Measurements from ENCODE around the gene BUD13.
"Not testable (repeated sequence)": the region's sequence is repeated elsewhere in the genome, so short reads cannot be mapped to it uniquely, and the experiment has no call there.

The BUD13 gene

GRCh38 chr11:116813170-116813569 is 40.4 kb upstream of the BUD13 start:
- no peak for TF ChIP-seq CTCF (IDR thresholded peaks at IDR 0.05; ENCODE audit: insufficient read depth, low read depth, low read length, missing control alignments)
- no peak for DNase-seq (ENCODE audit: low read depth)
- no peak overlapping the region for H3K4me3 ChIP-seq (ENCODE audit: low read depth, low read length)

GRCh38 chr11:116812109-116812508 is 39.3 kb upstream of the BUD13 start:
- DNase-seq (ENCODE audit: low read depth), result no peak
- no peak for TF ChIP-seq CTCF (IDR thresholded peaks at IDR 0.05; ENCODE audit: insufficient read depth, low read depth, low read length, missing control alignments)
- no peak overlapping the region for H3K4me3 ChIP-seq (ENCODE audit: low read depth, low read length)

GRCh38 chr11:116811194-116811593 is 38.4 kb upstream of the BUD13 start:
- DNase-seq (ENCODE audit: low read depth), result no peak

GRCh38 chr11:116808262-116809175 is 35.7 kb upstream of the BUD13 start:
- TF ChIP-seq CTCF (IDR thresholded peaks at IDR 0.05; ENCODE audit: insufficient read depth, low read depth, low read length, missing control alignments), result no peak
- no peak for DNase-seq (ENCODE audit: low read depth)
- H3K4me3 ChIP-seq (ENCODE audit: low read depth, low read length), result no peak overlapping the region

More at GRCh38 chr11:116811194-116811593, 38.4 kb upstream of the BUD13 start:
- TF ChIP-seq CTCF (IDR thresholded peaks at IDR 0.05; ENCODE audit: insufficient read depth, low read depth, low read length, missing control alignments), result no peak
- H3K4me3 ChIP-seq (ENCODE audit: low read depth, low read length), result no peak overlapping the region

GRCh38 chr11:116807601-116808261 is 34.9 kb upstream of the BUD13 start:
- DNase-seq (ENCODE audit: low read depth), result no peak
- H3K4me3 ChIP-seq (ENCODE audit: low read depth, low read length), result no peak overlapping the region
- TF ChIP-seq CTCF (IDR thresholded peaks at IDR 0.05; ENCODE audit: insufficient read depth, low read depth, low read length, missing control alignments), result no peak

- no peak for TF ChIP-seq CTCF (IDR thresholded peaks at IDR 0.05; ENCODE audit: insufficient read depth, low read depth, low read length, missing control alignments)
- H3K4me3 ChIP-seq (ENCODE audit: low read depth, low read length), result no peak overlapping the region
- DNase-seq (ENCODE audit: low read depth), result no peak
These were observed 31.2 kb upstream of the BUD13 start for GRCh38 chr11:116804001-116804400.

GRCh38 chr11:116801662-116802061 is 28.9 kb upstream of the BUD13 start:
- H3K4me3 ChIP-seq (ENCODE audit: low read depth, low read length); DNase-seq (ENCODE audit: low read depth): not testable (repeated sequence)

Data from GM12865 (cell line).